Activated naive CD8-positive, alpha-beta T cell treated with anti-CD3 and anti-CD28 coated beads, Interleukin-2, amount 10 ng/mL, durations not matched to agents 7 days and 5 days (primary cell): ENCODE results near the gene PGP. TPM values are rescaled to one million over a fixed set of nuclear protein-coding genes. Genes with fewer than 3 reads are reported as not detected.

Experiments
- ATAC-seq: fragments of 150-1000 bp; cut with Tn5 transposase; one replicate; pipeline ENCODE4 v1.10.0; 2021; ENCODE audit warnings: low read depth, moderate library complexity
- POLR2A ChIA-PET: fragments of 350-600 bp; sonication (Branson Sonifier 250); formaldehyde crosslinking; loops from one replicate; lab custom pipeline; 2021; ENCODE audit warnings: antibody characterized with exemption; lab: Charles Lee
- DNase-seq: peaks from one replicate; pipeline ENCODE4 v3.0.0; 2021
- H3K27ac Mint-ChIP-seq: one replicate; pipeline ENCODE4 v1.8.0; 2022; ENCODE audit warnings: mild to moderate bottlenecking, mixed read lengths
- H3K27me3 Mint-ChIP-seq: one replicate; pipeline ENCODE4 v1.8.0; 2022; ENCODE audit warnings: mild to moderate bottlenecking, moderate library complexity, mixed read lengths
- H3K36me3 Mint-ChIP-seq: one replicate; pipeline ENCODE4 v1.8.0; 2021; ENCODE audit warnings: mild to moderate bottlenecking, mixed read lengths
- H3K4me1 Mint-ChIP-seq: one replicate; pipeline ENCODE4 v1.8.0; 2021; ENCODE audit warnings: mixed read lengths
- H3K4me3 Mint-ChIP-seq: one replicate; pipeline ENCODE4 v1.8.0; 2022; ENCODE audit warnings: mild to moderate bottlenecking, moderate library complexity, mixed read lengths
- H3K9me3 Mint-ChIP-seq: one replicate; pipeline ENCODE4 v1.8.0; 2021; ENCODE audit warnings: mixed read lengths
- total RNA-seq, 2 experiments: library from RNA; stranded (reverse); gene quantifications; one replicate each; pipeline ENCODE4 v1.2.3, GENCODE V29; 2021

Gene PGP
- total RNA-seq, 2 experiments from 2014 or later = 22.6 to 23.2 TPM

DNA sequence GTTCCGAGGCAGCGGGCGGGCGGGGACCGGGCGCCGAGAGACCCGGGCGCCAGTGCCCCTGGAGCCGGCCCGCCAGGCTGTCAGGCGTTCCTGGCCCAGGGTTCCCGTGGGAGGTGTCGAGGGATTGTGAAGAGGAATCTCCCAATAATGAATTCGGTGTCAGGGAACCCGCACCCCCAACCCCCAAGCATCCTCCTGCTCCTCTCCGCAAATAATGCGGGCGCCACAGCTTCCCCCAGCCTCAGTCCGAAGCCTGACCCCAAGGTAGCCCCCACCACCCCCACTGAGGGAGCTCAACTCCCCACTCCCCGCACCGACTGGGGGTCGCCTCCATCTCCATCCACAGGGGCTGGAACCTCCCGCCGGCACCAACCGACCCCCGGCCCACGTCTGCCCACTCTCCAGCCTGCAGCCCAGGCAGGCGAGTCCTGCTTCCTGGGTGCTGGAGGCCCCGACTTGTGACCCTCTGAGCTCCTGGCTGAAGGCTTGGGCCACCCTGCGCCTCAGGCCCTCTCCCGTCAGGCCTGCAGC lies 17.6 kb downstream of the PGP start:
- H3K36me3 Mint-ChIP-seq = no peaks in the 10 kb centered on the region

DNA sequence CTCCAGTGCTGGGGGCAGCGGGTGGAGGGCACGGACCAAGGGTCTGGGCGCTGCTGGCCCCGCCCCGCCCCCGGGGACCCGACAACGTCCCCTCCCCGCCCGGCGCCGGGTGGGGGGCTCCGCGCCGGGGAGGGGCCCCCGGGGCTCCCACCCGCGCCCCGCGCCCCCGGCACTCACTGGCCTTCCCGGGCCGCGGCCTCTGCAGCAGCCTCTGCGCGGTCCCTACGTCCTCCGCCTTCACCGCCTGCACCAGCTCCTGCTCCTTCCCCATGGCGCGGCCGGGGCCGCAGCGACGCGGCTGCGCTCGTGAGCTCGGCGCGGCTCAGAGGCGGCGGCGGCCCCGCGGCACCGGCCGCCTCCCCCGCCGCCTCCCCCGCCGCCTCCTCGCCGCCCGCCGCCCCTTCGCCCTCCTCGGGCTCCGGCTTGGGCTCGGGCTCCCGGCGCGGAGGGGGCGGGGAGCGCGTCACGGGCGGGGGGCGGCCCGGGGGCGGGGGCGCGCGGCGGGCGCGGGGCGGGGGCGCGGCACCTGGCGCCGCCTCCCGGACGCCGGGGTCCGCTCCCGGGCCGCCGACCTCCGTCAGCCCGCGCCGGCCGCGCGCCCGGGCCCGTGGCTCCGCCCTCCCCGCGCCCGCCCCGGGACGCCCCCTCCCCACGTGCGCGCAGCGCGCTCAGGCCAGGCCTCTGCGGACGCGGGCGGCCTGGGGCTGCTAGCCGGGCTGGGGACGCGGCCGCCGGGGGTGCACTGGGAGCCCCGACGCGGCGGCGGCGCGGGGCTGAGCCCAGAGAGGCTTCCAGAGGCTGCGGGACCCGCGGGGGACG lies 18.3 kb downstream of the PGP start, which contains the start of gene CASKIN1:
TSS of gene CASKIN1 (minus strand) at position 444 of the 819 bp plus-strand sequence. CDS start at position 271, 173 bp downstream.
- POLR2A ChIA-PET = interaction anchor here (0.5 to 1.9 kb wide), 3 partner anchors 9 to 123 kb away, joined by 3 to 8 read pairs (median 6); partner anchors contain the start of genes MLST8 and TRAF7
- no peaks in the 10 kb centered on the region for H3K9me3 Mint-ChIP-seq
- H3K27ac Mint-ChIP-seq = no peak within 1 kb of the TSS
- ATAC-seq = peak; percentile 38
- no peaks in the 10 kb centered on the region for H3K36me3 Mint-ChIP-seq
- peak within 1 kb of the TSS; percentile 48 for H3K4me3 Mint-ChIP-seq
- peaks cover 40% of the 10 kb centered on the region for H3K27me3 Mint-ChIP-seq
- peaks cover 1% of the 10 kb centered on the region for H3K4me1 Mint-ChIP-seq
- no peak for DNase-seq

More for the DNA sequence above, 17.6 kb downstream of the PGP start:
- no peak overlapping the region for H3K27ac Mint-ChIP-seq
- ATAC-seq (no peak), DNase-seq (no peak)
- H3K4me1 Mint-ChIP-seq = peaks cover 1% of the 10 kb centered on the region
- H3K9me3 Mint-ChIP-seq = no peaks in the 10 kb centered on the region
- POLR2A ChIA-PET = interaction anchor here (0.5 kb wide), 1 partner anchor 122 kb away, joined by 3 read pairs; no protein-coding TSS in a partner anchor
- peaks cover 40% of the 10 kb centered on the region for H3K27me3 Mint-ChIP-seq
- peak overlapping the region; percentile 35 for H3K4me3 Mint-ChIP-seq

DNA sequence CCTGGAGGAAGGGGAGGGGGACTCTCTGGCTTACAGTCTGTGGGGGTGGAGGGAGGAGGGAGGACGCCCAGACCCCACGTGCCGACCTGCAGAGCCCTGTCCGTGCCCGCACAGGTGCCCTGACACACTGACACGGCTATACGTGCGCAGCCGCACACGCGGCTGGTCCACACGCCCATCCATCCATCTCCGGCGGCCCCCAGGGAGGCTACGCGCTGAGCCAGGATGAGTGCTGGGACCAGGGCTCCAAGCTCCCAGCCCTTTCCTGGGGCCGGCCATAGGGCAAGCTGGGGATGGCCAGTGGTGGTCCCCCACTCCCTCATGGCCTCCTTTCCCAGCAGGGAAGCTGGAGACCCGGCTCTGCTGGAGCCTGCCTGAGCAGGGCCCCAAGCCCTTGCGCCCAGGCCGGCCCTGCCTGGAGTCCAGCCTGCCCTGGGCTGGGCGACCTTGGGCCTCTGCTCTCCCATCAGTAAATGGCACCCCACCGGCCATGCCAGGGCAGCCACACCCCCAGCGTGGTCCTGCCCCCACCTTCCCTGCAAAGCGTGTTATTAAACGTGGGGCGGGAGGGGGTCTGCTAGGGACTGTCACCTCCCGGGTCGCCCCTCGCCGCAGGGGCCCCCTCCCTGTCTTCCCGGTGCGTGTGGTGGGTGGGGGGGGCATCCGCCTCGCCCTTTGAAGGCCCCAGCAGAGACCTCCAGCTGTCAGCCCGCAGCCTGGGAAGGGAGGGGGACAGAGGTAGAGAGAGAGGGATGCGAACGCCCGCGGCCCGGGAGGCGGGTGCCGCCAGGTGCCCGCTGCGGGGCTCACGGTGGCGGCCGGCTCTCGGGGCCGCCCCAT lies 19.1 kb downstream of the PGP start:
- no peaks in the 10 kb centered on the region for H3K9me3 Mint-ChIP-seq
- H3K27ac Mint-ChIP-seq = no peak overlapping the region
- H3K4me3 Mint-ChIP-seq = peak overlapping the region; percentile 48
- no peak for ATAC-seq
- H3K36me3 Mint-ChIP-seq = no peaks in the 10 kb centered on the region
- peaks cover 40% of the 10 kb centered on the region for H3K27me3 Mint-ChIP-seq
- DNase-seq = no peak
- H3K4me1 Mint-ChIP-seq = peaks cover 1% of the 10 kb centered on the region
- POLR2A ChIA-PET = interaction anchor here (0.6 to 1.9 kb wide), 4 partner anchors 10 to 56 kb away, joined by 3 to 9 read pairs (median 7); partner anchors contain the start of genes ECI1, MLST8 and TRAF7

DNA sequence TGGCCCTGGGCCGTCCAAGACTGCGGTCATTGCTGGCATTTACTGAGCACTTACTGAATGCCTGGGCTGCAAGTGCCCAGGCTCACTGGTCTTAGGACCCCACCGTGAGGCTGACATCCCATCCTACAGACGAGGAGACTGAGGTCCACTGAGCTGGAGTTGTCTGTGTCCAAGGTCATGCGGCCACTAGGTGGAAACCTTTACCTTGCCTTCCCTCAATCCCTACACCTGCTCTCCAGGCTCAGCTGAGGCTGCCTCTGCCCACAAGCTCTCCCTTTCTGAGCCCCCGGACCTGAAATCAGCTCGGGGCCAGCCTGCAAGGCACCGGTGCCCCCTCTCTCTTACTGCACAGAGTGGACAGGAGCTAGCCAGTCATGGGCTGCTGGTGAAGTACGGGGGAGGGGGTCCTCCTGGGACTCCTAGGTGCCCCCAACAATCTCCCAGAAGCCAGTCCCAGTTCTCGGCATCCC lies 19.8 kb downstream of the PGP start:
- Mint-ChIP-seq H3K4me1 (peaks cover 1% of the 10 kb centered on the region), H3K27ac (no peak overlapping the region), H3K27me3 (peaks cover 35% of the 10 kb centered on the region), H3K36me3 (no peaks in the 10 kb centered on the region), H3K9me3 (no peaks in the 10 kb centered on the region), H3K4me3 (no peak overlapping the region)
- ATAC-seq = peak; percentile 56
- POLR2A ChIA-PET = interaction anchor here (0.6 to 1.9 kb wide), 4 partner anchors 11 to 57 kb away, joined by 3 to 9 read pairs (median 7); partner anchors contain the start of genes ECI1, MLST8 and TRAF7
- peak; percentile 49 for DNase-seq

DNA sequence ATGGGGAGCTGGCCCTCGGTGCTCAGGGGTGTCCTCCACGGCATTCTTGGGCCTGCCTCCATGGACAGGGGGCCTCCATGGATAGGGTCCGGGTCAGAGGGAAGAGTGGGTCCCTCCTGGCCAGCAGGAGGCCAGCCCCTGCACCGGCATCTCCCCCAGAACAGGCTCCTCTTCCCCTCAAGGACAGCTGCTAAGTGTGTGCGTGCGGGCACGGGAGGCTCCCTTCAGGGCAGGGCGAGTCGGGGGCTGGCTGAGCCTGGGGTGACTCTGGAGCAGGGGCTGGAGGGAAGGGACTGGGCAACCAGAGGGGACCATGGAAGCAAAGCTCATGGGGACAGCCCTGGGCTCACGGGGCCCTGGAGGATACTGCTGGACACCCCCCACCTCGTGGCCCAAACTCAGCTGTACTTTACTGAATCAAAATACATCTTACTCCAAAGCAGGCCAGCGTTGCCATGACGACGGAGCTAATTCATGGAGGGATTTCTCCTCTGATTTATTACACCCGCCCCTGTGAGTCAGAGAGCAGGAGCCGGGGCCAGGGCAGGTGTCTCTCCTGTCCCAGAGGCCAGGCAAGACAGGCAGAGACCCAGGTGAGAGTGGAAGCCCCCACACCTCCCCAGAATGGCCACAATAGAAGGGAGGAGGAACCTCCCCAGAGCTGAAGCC lies 20.3 kb downstream of the PGP start:
- no peak for DNase-seq
- no peaks in the 10 kb centered on the region for H3K36me3 Mint-ChIP-seq
- no peak overlapping the region for H3K27ac Mint-ChIP-seq
- peaks cover 1% of the 10 kb centered on the region for H3K4me1 Mint-ChIP-seq
- POLR2A ChIA-PET = interaction anchor here (1.3 to 1.9 kb wide), 3 partner anchors 11 to 57 kb away, joined by 6 to 9 read pairs (median 8); partner anchors contain the start of genes ECI1, MLST8 and TRAF7
- H3K9me3 Mint-ChIP-seq = no peaks in the 10 kb centered on the region
- peaks cover 33% of the 10 kb centered on the region for H3K27me3 Mint-ChIP-seq
- no peak overlapping the region for H3K4me3 Mint-ChIP-seq
- ATAC-seq = no peak

DNA sequence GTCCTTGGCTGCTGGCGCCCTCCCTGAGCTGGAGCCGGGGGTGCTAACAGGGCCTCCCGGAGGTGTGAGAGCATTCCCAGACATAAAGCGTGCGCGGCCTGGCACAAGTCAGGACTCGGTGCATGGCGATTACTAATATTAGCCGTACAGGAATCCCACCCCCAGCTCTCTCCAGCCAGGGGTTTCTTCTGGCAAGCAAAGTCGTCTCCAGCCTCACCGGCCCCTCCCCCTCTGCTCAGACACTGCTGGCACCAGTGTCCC lies 23.3 kb downstream of the PGP start:
- DNase-seq = no peak
- Mint-ChIP-seq H3K9me3 (no peaks in the 10 kb centered on the region), H3K4me3 (no peak overlapping the region), H3K4me1 (peaks cover 1% of the 10 kb centered on the region), H3K27ac (no peak overlapping the region), H3K36me3 (no peaks in the 10 kb centered on the region), H3K27me3 (peaks cover 15% of the 10 kb centered on the region)
- POLR2A ChIA-PET = no interaction called here
- no peak for ATAC-seq

DNA sequence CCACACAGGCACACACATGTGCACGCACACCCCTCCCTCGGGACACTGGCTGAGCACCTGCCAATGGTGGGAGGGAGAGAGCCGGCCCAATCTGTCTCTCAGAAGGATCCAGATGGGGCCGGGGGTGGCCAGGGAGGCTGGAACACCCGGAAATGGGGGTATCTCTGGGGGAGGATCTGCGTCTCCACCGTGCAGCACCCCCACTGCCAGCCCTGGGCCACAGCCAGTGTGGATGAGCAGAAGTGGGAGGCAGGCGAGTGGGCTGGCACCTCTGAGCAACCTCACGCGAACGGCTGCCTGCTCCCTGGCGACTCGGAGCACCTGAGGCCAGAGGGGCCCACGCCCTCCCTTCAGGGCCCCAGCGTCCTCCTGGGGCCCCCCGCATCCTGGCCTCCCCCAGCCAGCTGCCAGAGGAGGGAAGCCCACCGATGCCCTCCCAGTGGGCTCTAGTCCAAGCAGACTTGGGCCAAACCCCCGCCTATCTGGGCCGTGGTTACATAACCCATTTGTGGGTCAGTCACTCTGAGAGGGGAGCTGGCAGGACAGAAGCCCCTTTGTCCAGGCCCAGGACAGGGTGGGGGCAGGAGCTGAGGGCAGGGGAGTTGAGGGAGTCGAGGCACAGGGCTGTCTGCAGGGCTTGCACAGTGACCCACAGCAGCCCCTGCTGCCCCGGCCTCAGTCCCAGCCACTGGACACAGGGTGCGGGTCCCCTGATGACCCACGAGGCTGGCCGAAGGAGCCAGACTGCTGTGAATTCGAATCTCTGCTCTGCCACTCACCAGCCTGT lies 23.8 kb downstream of the PGP start:
- peaks cover 1% of the 10 kb centered on the region for H3K4me1 Mint-ChIP-seq
- no peaks in the 10 kb centered on the region for H3K36me3 Mint-ChIP-seq
- H3K27me3 Mint-ChIP-seq = peaks cover 16% of the 10 kb centered on the region
- no peak for DNase-seq
- H3K4me3 Mint-ChIP-seq = no peak overlapping the region
- ATAC-seq = no peak
- H3K27ac Mint-ChIP-seq = no peak overlapping the region
- H3K9me3 Mint-ChIP-seq = no peaks in the 10 kb centered on the region
- POLR2A ChIA-PET = no interaction called here

DNA sequence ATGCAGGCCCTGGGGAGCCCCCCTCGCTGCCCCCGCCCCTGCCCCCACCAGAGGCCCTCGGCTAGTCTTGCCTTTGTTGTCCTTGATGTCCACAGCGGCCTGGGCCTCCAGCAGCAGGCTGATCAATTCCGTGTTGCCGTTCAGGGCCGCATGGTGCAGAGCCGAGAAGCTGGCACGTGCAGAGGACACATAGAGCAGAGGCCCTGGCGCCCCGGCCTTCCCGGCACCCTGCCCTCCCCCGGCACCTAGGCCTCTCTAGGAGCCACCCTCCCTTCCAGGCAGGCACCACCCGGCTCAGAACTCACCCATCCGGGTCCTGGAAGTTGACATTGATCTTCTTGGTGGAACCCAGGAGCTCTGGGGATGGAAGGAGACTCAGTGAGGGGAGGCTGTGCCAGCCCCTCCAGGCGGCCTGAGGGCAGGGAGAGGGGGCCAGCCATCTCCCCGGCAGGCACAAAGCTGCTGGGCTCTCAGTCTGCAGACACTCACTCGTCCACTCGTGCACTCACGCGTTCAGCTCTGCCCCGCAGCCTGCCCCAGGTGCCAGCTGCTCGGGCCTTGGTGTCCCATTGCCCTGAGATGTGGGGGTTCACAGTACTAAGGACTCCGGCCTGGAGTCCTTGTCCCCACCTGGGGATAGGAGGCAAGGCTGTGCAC lies 24.5 kb downstream of the PGP start:
- ATAC-seq (no peak), DNase-seq (no peak)
- peaks cover 1% of the 10 kb centered on the region for H3K4me1 Mint-ChIP-seq
- H3K27ac Mint-ChIP-seq = no peak overlapping the region
- H3K4me3 Mint-ChIP-seq = no peak overlapping the region
- POLR2A ChIA-PET = no interaction called here
- no peaks in the 10 kb centered on the region for H3K9me3 Mint-ChIP-seq
- no peaks in the 10 kb centered on the region for H3K36me3 Mint-ChIP-seq
- H3K27me3 Mint-ChIP-seq = peaks cover 15% of the 10 kb centered on the region

DNA sequence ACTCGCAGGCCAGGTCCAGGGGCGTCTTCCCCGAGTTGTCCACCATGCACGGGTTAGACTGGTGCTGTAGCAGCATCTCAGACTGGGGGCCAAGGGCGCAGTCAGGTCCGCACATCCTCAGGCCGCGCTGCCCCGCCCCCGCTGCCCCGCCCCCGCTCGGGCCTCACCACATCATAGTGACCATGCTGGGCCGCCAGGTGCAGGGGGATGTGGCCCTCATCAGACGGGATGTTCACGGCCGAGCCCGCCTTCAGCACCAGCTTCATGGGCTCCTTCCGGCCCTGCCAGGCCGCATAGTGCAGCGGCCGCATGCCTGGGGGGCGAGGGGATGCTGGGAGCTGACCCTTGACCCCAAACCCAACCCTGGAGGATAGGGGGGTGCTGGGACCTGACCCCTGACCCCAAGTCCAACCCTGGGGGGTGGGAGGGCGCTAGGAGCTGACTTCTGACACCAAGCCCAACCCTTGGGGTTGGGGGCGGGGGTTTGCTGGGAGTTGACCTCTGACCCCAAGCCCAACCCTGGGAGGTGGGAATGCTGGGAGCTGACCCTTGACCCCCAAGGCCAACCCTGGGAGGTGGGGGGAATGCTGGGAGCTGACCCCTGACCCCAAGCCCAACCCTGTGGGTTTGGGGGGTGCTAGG lies 25.3 kb downstream of the PGP start:
- POLR2A ChIA-PET = no interaction called here
- H3K4me3 Mint-ChIP-seq = no peak overlapping the region
- ATAC-seq = no peak

DNA sequence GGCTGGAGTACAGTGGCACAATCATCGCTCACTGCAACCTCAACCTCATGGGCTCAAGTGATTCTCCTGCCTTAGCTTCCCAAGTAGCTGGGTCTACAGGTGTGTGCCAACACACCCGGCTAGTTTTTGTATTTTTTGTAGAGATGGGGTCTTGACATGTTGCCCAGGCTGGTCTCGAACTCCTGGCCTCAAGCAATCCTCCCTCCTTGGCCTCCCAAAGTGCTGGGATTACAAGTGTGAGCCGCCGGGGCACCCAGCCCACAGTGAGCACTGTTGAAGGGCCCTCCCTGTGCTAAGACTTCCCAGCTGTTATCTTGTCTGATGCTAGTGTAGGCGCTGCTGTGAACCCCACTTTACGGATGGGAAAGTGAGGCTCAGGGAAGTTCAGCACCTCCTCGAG lies 26.2 kb downstream of the PGP start:
- POLR2A ChIA-PET = interaction anchor here (1.2 kb wide), 1 partner anchor 33 kb away, joined by 3 read pairs; the partner anchor contains the start of gene TRAF7
- no peaks in the 10 kb centered on the region for H3K4me1 Mint-ChIP-seq
- ATAC-seq = no peak
- no peak for DNase-seq
- H3K9me3 Mint-ChIP-seq = no peaks in the 10 kb centered on the region
- peaks cover 4% of the 10 kb centered on the region for H3K27me3 Mint-ChIP-seq
- no peak overlapping the region for H3K4me3 Mint-ChIP-seq
- no peak overlapping the region for H3K27ac Mint-ChIP-seq
- no peaks in the 10 kb centered on the region for H3K36me3 Mint-ChIP-seq

More for the DNA sequence above, 25.3 kb downstream of the PGP start:
- Mint-ChIP-seq H3K27me3 (peaks cover 8% of the 10 kb centered on the region), H3K27ac (no peak overlapping the region), H3K4me1 (no peaks in the 10 kb centered on the region), H3K36me3 (no peaks in the 10 kb centered on the region), H3K9me3 (no peaks in the 10 kb centered on the region)
- no peak for DNase-seq

DNA sequence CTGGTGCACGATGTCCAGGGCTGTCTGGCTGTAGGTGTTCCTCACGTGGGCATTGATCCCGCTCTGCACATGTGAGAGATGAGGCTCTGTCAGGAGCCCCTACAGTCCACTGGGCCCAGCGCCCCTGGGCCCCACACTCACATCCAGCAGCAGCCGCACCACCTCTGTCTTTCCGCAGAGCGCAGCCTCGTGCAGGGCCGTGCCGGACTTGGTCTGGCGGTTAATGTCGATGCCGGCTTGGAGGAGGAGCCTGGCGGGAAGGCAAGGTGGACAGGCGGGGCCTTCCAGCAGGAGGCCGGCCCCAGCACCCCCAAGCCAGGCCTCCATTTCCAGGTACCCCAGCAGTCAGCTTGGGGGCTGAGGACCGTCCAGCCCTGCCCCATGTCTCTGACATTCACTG lies 27.4 kb downstream of the PGP start:
- H3K27ac Mint-ChIP-seq = no peak overlapping the region
- H3K27me3 Mint-ChIP-seq = peaks cover 3% of the 10 kb centered on the region
- no peak for DNase-seq
- H3K36me3 Mint-ChIP-seq = no peaks in the 10 kb centered on the region
- ATAC-seq = no peak
- H3K4me3 Mint-ChIP-seq = no peak overlapping the region
- POLR2A ChIA-PET = interaction anchor here (0.5 kb wide), 1 partner anchor 285 kb away, joined by 4 read pairs; no protein-coding TSS in a partner anchor
- no peaks in the 10 kb centered on the region for H3K4me1 Mint-ChIP-seq
- no peaks in the 10 kb centered on the region for H3K9me3 Mint-ChIP-seq
